ENCODE results near the gene CHMP6.
A peak's percentile ranks its signal among the peaks of the same experiment; 100 is the strongest.

The CHMP6 gene

GRCh38 chr17:81043725-81044427, 52.2 kb downstream of the CHMP6 start:
- Mint-ChIP-seq H3K4me1 (peaks cover 12% of the 10 kb centered on the region), H3K4me3 (no peak overlapping the region), H3K27ac (no peak overlapping the region), H3K27me3 (no peaks in the 10 kb centered on the region), H3K9me3 (no peaks in the 10 kb centered on the region)
- ATAC-seq (no peak), DNase-seq (no peak)

GRCh38 chr17:81044428-81044763, 52.8 kb downstream of the CHMP6 start:
- no peaks in the 10 kb centered on the region for H3K27me3 Mint-ChIP-seq
- H3K4me3 Mint-ChIP-seq: no peak overlapping the region
- DNase-seq (no peak), ATAC-seq (no peak)
- H3K4me1 Mint-ChIP-seq: peaks cover 17% of the 10 kb centered on the region
- H3K9me3 Mint-ChIP-seq: no peaks in the 10 kb centered on the region
- no peak overlapping the region for H3K27ac Mint-ChIP-seq

- H3K27me3 Mint-ChIP-seq: no peaks in the 10 kb centered on the region
- no peaks in the 10 kb centered on the region for H3K9me3 Mint-ChIP-seq
- peaks cover 23% of the 10 kb centered on the region for H3K4me1 Mint-ChIP-seq
- DNase-seq (no peak), ATAC-seq (no peak)
- H3K27ac Mint-ChIP-seq: no peak overlapping the region
- no peak overlapping the region for H3K4me3 Mint-ChIP-seq
Measured at GRCh38 chr17:81044764-81045589, 53.3 kb downstream of the CHMP6 start.

- DNase-seq (no peak), ATAC-seq (no peak)
- H3K27ac Mint-ChIP-seq: no peak overlapping the region
- H3K9me3 Mint-ChIP-seq: no peaks in the 10 kb centered on the region
- no peak overlapping the region for H3K4me3 Mint-ChIP-seq
- no peaks in the 10 kb centered on the region for H3K27me3 Mint-ChIP-seq
- peaks cover 26% of the 10 kb centered on the region for H3K4me1 Mint-ChIP-seq
Measured at GRCh38 chr17:81045590-81046095, 54.0 kb downstream of the CHMP6 start.

GRCh38 chr17:81046132-81046769, 54.6 kb downstream of the CHMP6 start:
- Mint-ChIP-seq H3K4me1 (peaks cover 26% of the 10 kb centered on the region), H3K4me3 (no peak overlapping the region), H3K27ac (no peak overlapping the region), H3K9me3 (no peaks in the 10 kb centered on the region), H3K27me3 (no peaks in the 10 kb centered on the region)
- DNase-seq (no peak), ATAC-seq (no peak)

GRCh38 chr17:81046770-81047359, 55.2 kb downstream of the CHMP6 start:
- H3K9me3 Mint-ChIP-seq: no peaks in the 10 kb centered on the region
- H3K4me3 Mint-ChIP-seq: no peak overlapping the region
- peaks cover 26% of the 10 kb centered on the region for H3K4me1 Mint-ChIP-seq
- ATAC-seq: no peak
- no peaks in the 10 kb centered on the region for H3K27me3 Mint-ChIP-seq
- no peak overlapping the region for H3K27ac Mint-ChIP-seq
- DNase-seq: no peak

GRCh38 chr17:81048827-81049371, 57.3 kb downstream of the CHMP6 start:
- Mint-ChIP-seq H3K27ac (peak overlapping the region; percentile 60 to 82), H3K9me3 (no peaks in the 10 kb centered on the region), H3K4me1 (peaks cover 26% of the 10 kb centered on the region), H3K4me3 (peak overlapping the region in 1 of 2 donors; percentile 75), H3K27me3 (no peaks in the 10 kb centered on the region)
- DNase-seq: no peak
- ATAC-seq: peak; percentile 34

GRCh38 chr17:81049372-81049911, 57.8 kb downstream of the CHMP6 start:
- H3K4me3 Mint-ChIP-seq: peak overlapping the region; percentile 71 to 75
- DNase-seq (peak in 1 of 2 donors; percentile 20), ATAC-seq (peak; percentile 56)
- H3K4me1 Mint-ChIP-seq: peaks cover 26% of the 10 kb centered on the region
- H3K9me3 Mint-ChIP-seq: no peaks in the 10 kb centered on the region
- peak overlapping the region; percentile 60 to 82 for H3K27ac Mint-ChIP-seq
- H3K27me3 Mint-ChIP-seq: no peaks in the 10 kb centered on the region
